Subcutaneous adipose tissue (tissue), 4 donors: ENCODE measurements around the gene RBM47. TPM values are rescaled to one million over a fixed set of nuclear protein-coding genes. Genes with fewer than 3 reads are reported as not detected.

ENCODE experiments used
- CTCF ChIP-seq: fragments of 450-650 bp; IDR thresholded peaks from one replicate; pipeline ENCODE4 v1.5.1; 2016; ENCODE audit warnings: low read depth, mild to moderate bottlenecking, control low read depth, antibody characterized with exemption, moderate library complexity
- total RNA-seq, 4 donors: library from RNA; depleted of rRNA; stranded (reverse); fragments of >200 nt; gene quantifications; one replicate each; pipeline ENCODE4 v1.1.0, GENCODE V29; 2016

Gene RBM47
- total RNA-seq, 4 donors from 2014 or later, result 29.4 to 84.3 (median 54.7) TPM

- TF ChIP-seq CTCF, result no peak
Measured at GRCh38 chr4:40622913-40623312, 6.8 kb downstream of the RBM47 start.

- no peak for TF ChIP-seq CTCF
Measured at GRCh38 chr4:40621592-40622512, 7.8 kb downstream of the RBM47 start.

GRCh38 chr4:40621229-40621591 is 8.5 kb downstream of the RBM47 start:
- no peak for TF ChIP-seq CTCF

- no peak for TF ChIP-seq CTCF
Measured at GRCh38 chr4:40619600-40619999, 10.1 kb downstream of the RBM47 start.

- TF ChIP-seq CTCF, result no peak
Measured at GRCh38 chr4:40617872-40618271, 11.8 kb downstream of the RBM47 start.

GRCh38 chr4:40614031-40614430 is 15.6 kb downstream of the RBM47 start:
- TF ChIP-seq CTCF, result no peak

- TF ChIP-seq CTCF, result no peak
Measured at GRCh38 chr4:40613456-40613855, 16.2 kb downstream of the RBM47 start.
